ENCODE measurements around the gene ARIH1. TPM values are rescaled to one million over a fixed set of nuclear protein-coding genes. Genes with fewer than 3 reads are reported as not detected.
A peak's percentile ranks its signal among the peaks of the same experiment; 100 is the strongest.

The ARIH1 gene
- total and polyA plus RNA-seq, 10 of the 15 experiments (the other 5 are each of a cell fraction or from before 2014, with no cell fraction given): 14.7 to 99.5 (median 26.5) TPM

GRCh38 chr15:72426753-72427152 lies 47.4 kb upstream of the ARIH1 start:
- CTCF ChIA-PET: no interaction called here
- H3K36me3 ChIP-seq (ENCODE audit: control insufficient read depth in 2 of 2, insufficient read depth in 2 of 2, low read length in 1 of 2): no peaks in the 10 kb centered on the region

GRCh38 chr15:72437650-72438316 lies 36.3 kb upstream of the ARIH1 start:
- ChIA-PET SMC1A (ENCODE audit: uncharacterized antibody, unreplicated experiment) (no interaction called here), POLR2A (no interaction called here), RAD21 (ENCODE audit: unreplicated experiment) (interaction anchor here (0.6 kb wide), 1 partner anchor 792 kb away, joined by 3 read pairs; no protein-coding TSS in a partner anchor), CTCF (no interaction called here)
- Histone ChIP-seq H3K79me2 (ENCODE audit: control insufficient read depth, insufficient read depth, low read length) (no peaks in the 10 kb centered on the region), H3K4me2 (ENCODE audit: control insufficient read depth, insufficient read depth) (no peak overlapping the region), H3K27me3 (replicated peaks in 1 of 2; ENCODE audit: control insufficient read depth in 2 of 2, insufficient read depth in 2 of 2, low read length in 1 of 2) (no peaks in the 10 kb centered on the region; a peak in 1 of 4 replicates), H3K9me3 (replicated peaks; ENCODE audit: control insufficient read depth, insufficient read depth, low read length) (peaks cover 6% of the 10 kb centered on the region; the same call in 2 of the 3 replicates), H3K36me3 (ENCODE audit: control insufficient read depth in 2 of 2, insufficient read depth in 2 of 2, low read length in 1 of 2) (no peaks in the 10 kb centered on the region), H3K4me3 (no peak overlapping the region), H3K4me1 (ENCODE audit: control insufficient read depth, insufficient read depth, low read length) (no peaks in the 10 kb centered on the region), H3K9ac (ENCODE audit: control insufficient read depth, insufficient read depth, low read length) (no peak overlapping the region), H3K27ac (ENCODE audit: control insufficient read depth, insufficient read depth) (no peak overlapping the region), H4K20me1 (ENCODE audit: control insufficient read depth, insufficient read depth) (no peaks in the 10 kb centered on the region), H2AFZ (ENCODE audit: control insufficient read depth, low read depth, low read length) (no peak overlapping the region)
- no peak for ATAC-seq
- BruUV-seq (replicated peaks): no TSS peak
- 41% methylated on average over 1 of the region's 1 CpG for WGBS (ENCODE audit: insufficient coverage, insufficient replicate concordance, low lambda C conversion rate, missing lambda C conversion rate)
- intact Hi-C loops (cut with micrococcal nuclease; ENCODE audit: unreplicated experiment) (no loop called here), in situ Hi-C loops (cut with MboI) (no loop called here)
- FAIRE-seq: peak; percentile 18
- DNase-seq (ENCODE audit: low read depth, low spot score): no peak
- TF ChIP-seq DPF2 (IDR thresholded peaks at IDR 0.05) (no peak), SUZ12 (IDR thresholded peaks at IDR 0.05; ENCODE audit: unreplicated experiment) (no peak), SREBF1 (IDR thresholded peaks at IDR 0.05; ENCODE audit: low read length) (no peak), MEF2A (IDR thresholded peaks at IDR 0.05; ENCODE audit: insufficient read depth, low read depth, low read length) (no peak), TCF12 (IDR thresholded peaks at IDR 0.05; ENCODE audit: low read depth, low read length) (no peak), CEBPB (IDR thresholded peaks at IDR 0.05; ENCODE audit: borderline replicate concordance in 1 of 2, low read depth in 2 of 2, low read length in 2 of 2) (no peak), YBX1 (IDR thresholded peaks at IDR 0.05) (no peak), SIX5 (IDR thresholded peaks at IDR 0.05; ENCODE audit: low read depth, low read length, severe bottlenecking) (no peak), ZBTB4 (CRISPR knock-in tag; IDR thresholded peaks at IDR 0.05) (no peak)

More at GRCh38 chr15:72426753-72427152, 47.4 kb upstream of the ARIH1 start:
- Histone ChIP-seq H4K20me1 (ENCODE audit: control insufficient read depth, insufficient read depth) (no peaks in the 10 kb centered on the region), H3K4me1 (ENCODE audit: control insufficient read depth, insufficient read depth, low read length) (no peaks in the 10 kb centered on the region), H3K79me2 (ENCODE audit: control insufficient read depth, insufficient read depth, low read length) (no peaks in the 10 kb centered on the region), H3K9me3 (replicated peaks; ENCODE audit: control insufficient read depth, insufficient read depth, low read length) (no peaks in the 10 kb centered on the region; the same call in 2 of the 3 replicates), H3K9ac (ENCODE audit: control insufficient read depth, insufficient read depth, low read length) (no peak overlapping the region), H3K4me2 (ENCODE audit: control insufficient read depth, insufficient read depth) (no peak overlapping the region), H2AFZ (ENCODE audit: control insufficient read depth, low read depth, low read length) (no peak overlapping the region), H3K27ac (ENCODE audit: control insufficient read depth, insufficient read depth) (no peak overlapping the region), H3K27me3 (replicated peaks in 1 of 2; ENCODE audit: control insufficient read depth in 2 of 2, insufficient read depth in 2 of 2, low read length in 1 of 2) (no peaks in the 10 kb centered on the region), H3K4me3 (no peak overlapping the region)
- BruUV-seq (replicated peaks): no TSS peak
- intact Hi-C loops (cut with micrococcal nuclease; ENCODE audit: unreplicated experiment): no loop called here
- no peak for FAIRE-seq
- TF ChIP-seq NKRF (conservative IDR thresholded peaks at IDR 0.05) (no peak), STAT1 (conservative IDR thresholded peaks at IDR 0.05) (no peak), CREM (IDR thresholded peaks at IDR 0.05; ENCODE audit: low read depth) (no peak)
- no peak for ATAC-seq
- in situ Hi-C loops (cut with MboI): no loop called here
- ChIA-PET RAD21 (ENCODE audit: unreplicated experiment) (no interaction called here), SMC1A (ENCODE audit: uncharacterized antibody, unreplicated experiment) (no interaction called here), POLR2A (no interaction called here)
- DNase-seq (ENCODE audit: low read depth, low spot score): no peak

Data from GM12878 (cell line).